K562 (cell line): ENCODE measurements around the gene UMAD1. TPM values are rescaled to one million over a fixed set of nuclear protein-coding genes. Genes with fewer than 3 reads are reported as not detected.

Experiments used
- ATAC-seq: fragments of 200-7000 bp; cut with Tn5 transposase; 3 replicates; pipeline ENCODE4 v1.9.1; 2020; ENCODE audit warnings: moderate library complexity
- BruUV-seq: library from RNA; stranded (reverse); fragments of 400-500 nt; replicated peaks from 2 replicates; lab custom pipeline; 2021; lab: Mats Ljungman, UMichigan
- CTCF ChIA-PET: fragments of 300-600 bp; formaldehyde crosslinking; extraction: SDS; loops from one replicate; lab custom pipeline; 2021; ENCODE audit warnings: low intra/inter-chr PET ratio; lab: Yijun Ruan, JAX
- POLR2A ChIA-PET: fragments of 300-600, 350-650 bp; sonication (Branson Sonifier 250); formaldehyde crosslinking; extraction: SDS; loops from one replicate; lab custom pipeline; 2021; ENCODE audit warnings: antibody characterized with exemption, inconsistent platforms; lab: Yijun Ruan, JAX
- DNase-seq, 4 experiments: peaks; one replicate each; pipeline versions ENCODE4 v3.0.0 to v3.0.0-alpha.2; 2011 to 2018; ENCODE audit warnings: low spot score in 3 of 4, mixed read lengths in 3 of 4; ENCODE audit errors: extremely low read depth in 1 of 4
- FAIRE-seq: peaks from 2 replicates; lab custom pipeline; 2011; peaks lifted over from hg19 to GRCh38; lab: Jason Lieb, UNC
- H2AFZ ChIP-seq: 2 replicates; pipeline ENCODE4 v1.6.0; 2011; ENCODE audit warnings: low read depth, low read length, control low read depth, inconsistent platforms
- H3K27ac ChIP-seq: fragments of 200-600 bp; 3 replicates; pipeline ENCODE4 v1.8.0; 2011; ENCODE audit warnings: low read depth, mild to moderate bottlenecking, control low read depth, inconsistent platforms, low read length, moderate library complexity, mixed read lengths; ENCODE audit errors: extremely low read depth
- H3K27me3 ChIP-seq, 2 experiments: fragments of 300-600 bp in 1 of 2; 2 replicates in 1 of 2; 3 replicates in 1 of 2; pipeline versions ENCODE4 v1.6.0 to v1.8.0; 2011; ENCODE audit warnings: inconsistent platforms in 2 of 2, low read length in 2 of 2, mild to moderate bottlenecking in 1 of 2, mixed read lengths in 1 of 2, moderate library complexity in 1 of 2; ENCODE audit not compliant: control insufficient read depth in 2 of 2, insufficient read depth in 2 of 2
- H3K36me3 ChIP-seq: fragments of 300-600 bp; 3 replicates; pipeline ENCODE4 v1.8.0; 2011; ENCODE audit warnings: mild to moderate bottlenecking, low read length, inconsistent platforms; ENCODE audit not compliant: control insufficient read depth, insufficient read depth
- H3K4me1 ChIP-seq, 2 experiments: fragments of 200-600 bp in 1 of 2; replicated peaks in 1 of 2; 2 replicates in 1 of 2; 3 replicates in 1 of 2; pipeline versions ENCODE4 v1.5.1 to v1.8.0; 2011; ENCODE audit warnings: inconsistent platforms in 2 of 2, low read length in 2 of 2, mild to moderate bottlenecking in 1 of 2, mixed read lengths in 1 of 2, moderate library complexity in 1 of 2; ENCODE audit not compliant: control insufficient read depth in 2 of 2, insufficient read depth in 2 of 2
- H3K4me2 ChIP-seq: 2 replicates; pipeline ENCODE4 v1.6.1; 2011; ENCODE audit warnings: low read length, control low read depth, inconsistent platforms, mixed read lengths; ENCODE audit not compliant: insufficient read depth
- H3K4me3 ChIP-seq: fragments of 200-600 bp; sonication (generic), shearing (Covaris generic); 2 replicates; pipeline ENCODE4 v1.5.1; 2016; ENCODE audit warnings: control low read depth, inconsistent platforms
- H3K79me2 ChIP-seq: fragments of 200-600 bp; 3 replicates; pipeline ENCODE4 v1.8.0; 2011; ENCODE audit warnings: low read length, inconsistent platforms; ENCODE audit not compliant: control insufficient read depth, insufficient read depth
- H3K9ac ChIP-seq, 2 experiments: 2 replicates each; pipeline versions ENCODE4 v1.6.0 to v1.6.1; 2011; ENCODE audit warnings: low read depth in 2 of 2, low read length in 2 of 2, control low read depth in 1 of 2, inconsistent platforms in 1 of 2, mild to moderate bottlenecking in 1 of 2, mixed read lengths in 1 of 2; ENCODE audit not compliant: insufficient read depth in 1 of 2
- H3K9me1 ChIP-seq: one replicate; pipeline ENCODE4 v1.6.0; 2011; ENCODE audit warnings: inconsistent platforms, mild to moderate bottlenecking, low read length, moderate library complexity; ENCODE audit not compliant: control insufficient read depth, insufficient read depth
- H3K9me3 ChIP-seq: replicated peaks from 2 replicates; pipeline ENCODE4 v1.5.1; 2011; ENCODE audit warnings: low read depth, low read length, inconsistent platforms; ENCODE audit not compliant: control insufficient read depth, insufficient read depth
- H4K20me1 ChIP-seq: replicated peaks from 2 replicates; pipeline ENCODE4 v1.6.1; 2011; ENCODE audit warnings: low read length, inconsistent platforms, mixed read lengths; ENCODE audit not compliant: control insufficient read depth, insufficient read depth
- FOS ChIP-seq: IDR thresholded peaks from 3 replicates; pipeline ENCODE4 v1.6.1; 2011; ENCODE audit not compliant: insufficient read length; ENCODE audit errors: extremely low read depth
- HIVEP1 ChIP-seq: fragments of 250-450 bp; sonication (Bioruptor Pico); IDR thresholded peaks from 2 replicates; pipeline ENCODE4 v1.4.0; 2020; ENCODE audit warnings: mild to moderate bottlenecking
- PHF21A ChIP-seq: fragments of 450-650 bp; IDR thresholded peaks from 2 replicates; pipeline ENCODE4 v1.6.1; 2017; ENCODE audit warnings: low read depth, borderline replicate concordance
- PTBP1 ChIP-seq: fragments of 200-400 bp; formaldehyde crosslinking; IDR thresholded peaks from 2 replicates; pipeline ENCODE4 v1.6.1; 2017; ENCODE audit warnings: low read depth, low read length
- STAG1 ChIP-seq: sonication (generic); formaldehyde crosslinking; IDR thresholded peaks from 2 replicates; pipeline ENCODE4 v1.5.0; 2020; ENCODE audit warnings: missing genetic modification reagents, borderline replicate concordance
- ZKSCAN3 ChIP-seq: fragments of 250-450 bp; sonication (Bioruptor Pico); IDR thresholded peaks from 2 replicates; pipeline ENCODE4 v1.4.0; 2020
- WGBS: fragments of 100-300 bp; shearing (Covaris generic); methylation state at CpG from one replicate; pipeline ENCODE4 v1.1.6; 2016; ENCODE audit warnings: low coverage, mixed read lengths; ENCODE audit not compliant: insufficient coverage; ENCODE audit errors: missing lambda C conversion rate; 5-methylcytosine and 5-hydroxymethylcytosine counted together
- in situ Hi-C: fragments of 300-500 bp; cut with MboI; formaldehyde crosslinking; loops from 4 replicates; pipeline ENCODE4 v1.15.0; 2018; ENCODE audit warnings: inconsistent platforms, mixed read lengths
- intact Hi-C: fragments of 100-400 bp; cut with micrococcal nuclease; formaldehyde crosslinking; loops from 2 replicates; pipeline ENCODE4 v1.14.2; 2022
- polyA plus RNA-seq, 8 experiments: library from polyadenylated mRNA; depleted of rRNA in 4 of 8; stranded (reverse) in 5 of 8; unstranded in 3 of 8; fragments of >200 nt; fragmentation: Nextera tagmentation in 2 of 8; fragmentation: Illumina TruSeq in 1 of 8; extraction: Ambion mirVana in 2 of 8; extraction: Trizol in 1 of 8; gene quantifications; 2 replicates each; pipeline versions ENCODE4 v1.2.1 to v1.2.3, GENCODE V29; 2011 to 2014; ENCODE audit warnings: inconsistent platforms in 1 of 8, missing spikeins in 1 of 8
- total RNA-seq, 7 experiments: library from RNA; depleted of rRNA in 6 of 7; stranded (reverse); fragments of >200 nt in 6 of 7; fragmentation: Illumina TruSeq in 2 of 7; extraction: Trizol in 2 of 7; gene quantifications; 2 replicates each; pipeline versions ENCODE4 v1.2.1 to v1.2.3, GENCODE V29; 2011 to 2021; ENCODE audit warnings: low replicate concordance in 1 of 7
- TF ChIP-seq, protein P1 (sequence below), 2 experiments: fragments of 450-650 bp in 1 of 2; IDR thresholded peaks; 2 replicates each; pipeline ENCODE4 v1.6.1; 2011 to 2017; ENCODE audit warnings: low read depth in 2 of 2, antibody characterized with exemption in 1 of 2, borderline replicate concordance in 1 of 2, low read length in 1 of 2, mild to moderate bottlenecking in 1 of 2, mixed read lengths in 1 of 2; ENCODE audit not compliant: control insufficient read depth in 1 of 2
- TF ChIP-seq, protein P2 (sequence below): IDR thresholded peaks from 2 replicates; pipeline ENCODE4 v1.6.1; 2011; ENCODE audit warnings: borderline replicate concordance, low read depth, mild to moderate bottlenecking, moderate library complexity, low read length; ENCODE audit not compliant: insufficient read depth, poor library complexity, severe bottlenecking
- TF ChIP-seq, protein P3 (sequence below): sonication (generic); formaldehyde crosslinking; IDR thresholded peaks from 2 replicates; pipeline ENCODE4 v1.8.0; 2022; ENCODE audit warnings: mild to moderate bottlenecking, missing genetic modification reagents
- TF ChIP-seq, protein P4 (sequence below): fragments of 150-350 bp; IDR thresholded peaks from 2 replicates; pipeline ENCODE4 v1.6.1; 2014; ENCODE audit warnings: low read depth, mild to moderate bottlenecking, low read length, borderline replicate concordance

Gene UMAD1
- total and polyA plus RNA-seq, 9 of the 15 experiments (the other 6 are each of a cell fraction or from before 2014, with no cell fraction given), result 9.0 to 26.7 (median 13.3) TPM

DNA sequence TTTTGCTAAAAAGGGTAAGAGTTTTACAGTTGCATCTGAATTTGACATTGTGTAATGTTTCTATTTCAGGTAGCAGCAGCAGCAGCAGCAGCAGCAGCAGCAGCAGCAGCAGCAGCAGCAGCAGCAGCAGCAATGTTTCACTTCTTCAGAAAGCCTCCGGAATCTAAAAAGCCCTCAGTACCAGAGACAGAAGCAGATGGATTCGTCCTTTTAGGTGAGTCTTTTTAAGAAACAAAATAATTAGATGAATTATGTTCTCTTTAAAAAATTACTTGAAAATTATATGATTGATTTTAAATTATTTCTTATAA lies 32.6 kb downstream of the UMAD1 start:
- H3K4me2 ChIP-seq, result no peak overlapping the region
- no peak overlapping the region for H3K27ac ChIP-seq
- H2AFZ ChIP-seq, result no peak overlapping the region
- FAIRE-seq (no peak), DNase-seq (no peak), ATAC-seq (no peak)
- in situ Hi-C loops (no loop called here), intact Hi-C loops (no loop called here)
- peaks cover 5% of the 10 kb centered on the region; the same call in 2 of the 3 replicates for H3K36me3 ChIP-seq
- no peaks in the 10 kb centered on the region for H3K27me3 ChIP-seq
- H3K9me1 ChIP-seq, result no peaks in the 10 kb centered on the region
- no peaks in the 10 kb centered on the region for H4K20me1 ChIP-seq
- POLR2A ChIA-PET, result no interaction called here
- no peaks in the 10 kb centered on the region for H3K79me2 ChIP-seq
- no peak overlapping the region for H3K9ac ChIP-seq
- peaks cover 2% of the 10 kb centered on the region; the same call in 1 of the 2 replicates for H3K9me3 ChIP-seq
- WGBS, result 80% methylated on average over 2 of the region's 2 CpGs
- no peak overlapping the region for H3K4me3 ChIP-seq
- BruUV-seq, result no TSS peak
- H3K4me1 ChIP-seq, result no peaks in the 10 kb centered on the region
- CTCF ChIA-PET, result no interaction called here
- TF ChIP-seq STAG1 (no peak), PTBP1 (no peak), ZKSCAN3 (CRISPR knock-in tag) (no peak), PHF21A (no peak), HIVEP1 (no peak), FOS (no peak)
- TF ChIP-seq, protein P1, sequence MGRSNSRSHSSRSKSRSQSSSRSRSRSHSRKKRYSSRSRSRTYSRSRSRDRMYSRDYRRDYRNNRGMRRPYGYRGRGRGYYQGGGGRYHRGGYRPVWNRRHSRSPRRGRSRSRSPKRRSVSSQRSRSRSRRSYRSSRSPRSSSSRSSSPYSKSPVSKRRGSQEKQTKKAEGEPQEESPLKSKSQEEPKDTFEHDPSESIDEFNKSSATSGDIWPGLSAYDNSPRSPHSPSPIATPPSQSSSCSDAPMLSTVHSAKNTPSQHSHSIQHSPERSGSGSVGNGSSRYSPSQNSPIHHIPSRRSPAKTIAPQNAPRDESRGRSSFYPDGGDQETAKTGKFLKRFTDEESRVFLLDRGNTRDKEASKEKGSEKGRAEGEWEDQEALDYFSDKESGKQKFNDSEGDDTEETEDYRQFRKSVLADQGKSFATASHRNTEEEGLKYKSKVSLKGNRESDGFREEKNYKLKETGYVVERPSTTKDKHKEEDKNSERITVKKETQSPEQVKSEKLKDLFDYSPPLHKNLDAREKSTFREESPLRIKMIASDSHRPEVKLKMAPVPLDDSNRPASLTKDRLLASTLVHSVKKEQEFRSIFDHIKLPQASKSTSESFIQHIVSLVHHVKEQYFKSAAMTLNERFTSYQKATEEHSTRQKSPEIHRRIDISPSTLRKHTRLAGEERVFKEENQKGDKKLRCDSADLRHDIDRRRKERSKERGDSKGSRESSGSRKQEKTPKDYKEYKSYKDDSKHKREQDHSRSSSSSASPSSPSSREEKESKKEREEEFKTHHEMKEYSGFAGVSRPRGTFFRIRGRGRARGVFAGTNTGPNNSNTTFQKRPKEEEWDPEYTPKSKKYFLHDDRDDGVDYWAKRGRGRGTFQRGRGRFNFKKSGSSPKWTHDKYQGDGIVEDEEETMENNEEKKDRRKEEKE (IDR thresholded peaks at IDR 0.05; ENCODE audit: borderline replicate concordance in 1 of 2, control insufficient read depth in 1 of 2, low read depth in 2 of 2, low read length in 1 of 2), result no peak
- TF ChIP-seq, protein P2, sequence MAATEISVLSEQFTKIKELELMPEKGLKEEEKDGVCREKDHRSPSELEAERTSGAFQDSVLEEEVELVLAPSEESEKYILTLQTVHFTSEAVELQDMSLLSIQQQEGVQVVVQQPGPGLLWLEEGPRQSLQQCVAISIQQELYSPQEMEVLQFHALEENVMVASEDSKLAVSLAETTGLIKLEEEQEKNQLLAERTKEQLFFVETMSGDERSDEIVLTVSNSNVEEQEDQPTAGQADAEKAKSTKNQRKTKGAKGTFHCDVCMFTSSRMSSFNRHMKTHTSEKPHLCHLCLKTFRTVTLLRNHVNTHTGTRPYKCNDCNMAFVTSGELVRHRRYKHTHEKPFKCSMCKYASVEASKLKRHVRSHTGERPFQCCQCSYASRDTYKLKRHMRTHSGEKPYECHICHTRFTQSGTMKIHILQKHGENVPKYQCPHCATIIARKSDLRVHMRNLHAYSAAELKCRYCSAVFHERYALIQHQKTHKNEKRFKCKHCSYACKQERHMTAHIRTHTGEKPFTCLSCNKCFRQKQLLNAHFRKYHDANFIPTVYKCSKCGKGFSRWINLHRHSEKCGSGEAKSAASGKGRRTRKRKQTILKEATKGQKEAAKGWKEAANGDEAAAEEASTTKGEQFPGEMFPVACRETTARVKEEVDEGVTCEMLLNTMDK, result no peak
- TF ChIP-seq, protein P3, sequence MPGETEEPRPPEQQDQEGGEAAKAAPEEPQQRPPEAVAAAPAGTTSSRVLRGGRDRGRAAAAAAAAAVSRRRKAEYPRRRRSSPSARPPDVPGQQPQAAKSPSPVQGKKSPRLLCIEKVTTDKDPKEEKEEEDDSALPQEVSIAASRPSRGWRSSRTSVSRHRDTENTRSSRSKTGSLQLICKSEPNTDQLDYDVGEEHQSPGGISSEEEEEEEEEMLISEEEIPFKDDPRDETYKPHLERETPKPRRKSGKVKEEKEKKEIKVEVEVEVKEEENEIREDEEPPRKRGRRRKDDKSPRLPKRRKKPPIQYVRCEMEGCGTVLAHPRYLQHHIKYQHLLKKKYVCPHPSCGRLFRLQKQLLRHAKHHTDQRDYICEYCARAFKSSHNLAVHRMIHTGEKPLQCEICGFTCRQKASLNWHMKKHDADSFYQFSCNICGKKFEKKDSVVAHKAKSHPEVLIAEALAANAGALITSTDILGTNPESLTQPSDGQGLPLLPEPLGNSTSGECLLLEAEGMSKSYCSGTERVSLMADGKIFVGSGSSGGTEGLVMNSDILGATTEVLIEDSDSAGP, result no peak
- TF ChIP-seq, protein P4, sequence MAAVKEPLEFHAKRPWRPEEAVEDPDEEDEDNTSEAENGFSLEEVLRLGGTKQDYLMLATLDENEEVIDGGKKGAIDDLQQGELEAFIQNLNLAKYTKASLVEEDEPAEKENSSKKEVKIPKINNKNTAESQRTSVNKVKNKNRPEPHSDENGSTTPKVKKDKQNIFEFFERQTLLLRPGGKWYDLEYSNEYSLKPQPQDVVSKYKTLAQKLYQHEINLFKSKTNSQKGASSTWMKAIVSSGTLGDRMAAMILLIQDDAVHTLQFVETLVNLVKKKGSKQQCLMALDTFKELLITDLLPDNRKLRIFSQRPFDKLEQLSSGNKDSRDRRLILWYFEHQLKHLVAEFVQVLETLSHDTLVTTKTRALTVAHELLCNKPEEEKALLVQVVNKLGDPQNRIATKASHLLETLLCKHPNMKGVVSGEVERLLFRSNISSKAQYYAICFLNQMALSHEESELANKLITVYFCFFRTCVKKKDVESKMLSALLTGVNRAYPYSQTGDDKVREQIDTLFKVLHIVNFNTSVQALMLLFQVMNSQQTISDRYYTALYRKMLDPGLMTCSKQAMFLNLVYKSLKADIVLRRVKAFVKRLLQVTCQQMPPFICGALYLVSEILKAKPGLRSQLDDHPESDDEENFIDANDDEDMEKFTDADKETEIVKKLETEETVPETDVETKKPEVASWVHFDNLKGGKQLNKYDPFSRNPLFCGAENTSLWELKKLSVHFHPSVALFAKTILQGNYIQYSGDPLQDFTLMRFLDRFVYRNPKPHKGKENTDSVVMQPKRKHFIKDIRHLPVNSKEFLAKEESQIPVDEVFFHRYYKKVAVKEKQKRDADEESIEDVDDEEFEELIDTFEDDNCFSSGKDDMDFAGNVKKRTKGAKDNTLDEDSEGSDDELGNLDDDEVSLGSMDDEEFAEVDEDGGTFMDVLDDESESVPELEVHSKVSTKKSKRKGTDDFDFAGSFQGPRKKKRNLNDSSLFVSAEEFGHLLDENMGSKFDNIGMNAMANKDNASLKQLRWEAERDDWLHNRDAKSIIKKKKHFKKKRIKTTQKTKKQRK, result no peak
